IPS DF 4.7 (cell line): ENCODE results near the gene RPN1.
"Not testable (repeated sequence)": the region's sequence is repeated elsewhere in the genome, so short reads cannot be mapped to it uniquely, and the experiment has no call there.

ENCODE experiments used
- DNase-seq: peaks from one replicate; pipeline ENCODE4 v3.0.0-alpha.2; 2013; ENCODE audit warnings: low spot score; ENCODE audit errors: extremely low read depth

The RPN1 gene

GRCh38 chr3:128610451-128611070, 40.1 kb downstream of the RPN1 start:
- no peak for DNase-seq

- no peak for DNase-seq
Observed at GRCh38 chr3:128609294-128609693, 41.3 kb downstream of the RPN1 start.

- no peak for DNase-seq
Observed at GRCh38 chr3:128607710-128608048, 42.9 kb downstream of the RPN1 start.

GRCh38 chr3:128606094-128606493, 44.5 kb downstream of the RPN1 start:
- DNase-seq: no peak

- no peak for DNase-seq
Observed at GRCh38 chr3:128605091-128606046, 45.2 kb downstream of the RPN1 start.

GRCh38 chr3:128603811-128604775, 46.5 kb downstream of the RPN1 start:
- no peak for DNase-seq

- DNase-seq: no peak
Observed at GRCh38 chr3:128603313-128603712, 47.3 kb downstream of the RPN1 start.

- DNase-seq: no peak
Observed at GRCh38 chr3:128598884-128599664, 51.5 kb downstream of the RPN1 start.

GRCh38 chr3:128597900-128598299, 52.7 kb downstream of the RPN1 start:
- no peak for DNase-seq

GRCh38 chr3:128592864-128593263, 57.8 kb downstream of the RPN1 start:
- no peak for DNase-seq

GRCh38 chr3:128591738-128592426, 58.7 kb downstream of the RPN1 start:
- no peak for DNase-seq

GRCh38 chr3:128590948-128591347, 59.7 kb downstream of the RPN1 start:
- no peak for DNase-seq

GRCh38 chr3:128589985-128590384, 60.6 kb downstream of the RPN1 start:
- not testable (repeated sequence) for DNase-seq

- no peak for DNase-seq
Observed at GRCh38 chr3:128588147-128588546, 62.5 kb downstream of the RPN1 start.

GRCh38 chr3:128587391-128587790, 63.2 kb downstream of the RPN1 start:
- DNase-seq: no peak

GRCh38 chr3:128586932-128587331, 63.7 kb downstream of the RPN1 start:
- DNase-seq: not testable (repeated sequence)

- not testable (repeated sequence) for DNase-seq
Observed at GRCh38 chr3:128586391-128586790, 64.2 kb downstream of the RPN1 start.

GRCh38 chr3:128585974-128586373, 64.6 kb downstream of the RPN1 start:
- DNase-seq: no peak

GRCh38 chr3:128585189-128585588, 65.4 kb downstream of the RPN1 start:
- no peak for DNase-seq

GRCh38 chr3:128584412-128585020, 66.1 kb downstream of the RPN1 start:
- no peak for DNase-seq
